ENCODE results near the gene NFKB2.

The NFKB2 gene

DNA sequence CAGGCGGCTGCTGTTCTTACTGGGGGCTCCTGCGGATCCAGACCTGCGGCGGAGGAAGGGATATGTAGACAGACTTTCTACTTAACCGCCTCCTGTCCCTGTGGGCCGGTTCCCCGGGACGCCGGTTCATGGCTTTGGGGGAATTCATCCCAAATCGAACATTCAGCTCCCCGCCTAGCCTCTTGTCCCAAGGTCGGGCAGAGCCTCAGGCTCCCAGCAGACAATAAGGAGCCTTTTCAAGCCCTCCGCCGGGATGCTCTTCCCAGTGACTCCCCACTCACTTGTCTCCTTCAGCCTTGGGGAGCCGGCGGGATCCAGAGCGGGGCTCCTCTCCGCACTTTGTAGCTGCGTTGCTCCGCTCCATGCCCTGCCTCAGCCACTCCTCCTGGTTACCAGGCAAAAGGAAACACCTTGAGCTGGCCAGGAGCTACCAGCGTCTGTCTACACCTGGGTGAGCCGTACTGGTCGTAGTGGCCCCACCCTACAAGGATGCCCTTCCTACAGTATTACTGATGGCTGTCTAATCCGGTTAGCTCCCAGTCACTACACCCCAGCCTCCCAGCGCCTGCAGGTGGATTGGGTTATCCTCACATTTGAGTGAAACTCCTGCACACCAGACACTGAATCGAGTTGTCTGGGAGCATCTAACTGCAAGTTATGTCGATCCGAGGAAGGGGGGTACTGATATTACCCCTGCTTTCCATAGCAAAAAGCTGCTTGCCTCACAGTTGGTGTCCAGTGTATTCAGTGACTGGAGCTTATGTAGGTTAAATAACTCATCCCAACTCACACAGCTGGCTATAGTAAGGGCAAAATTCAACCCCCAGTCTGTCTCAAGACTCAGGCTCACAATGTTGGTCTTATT lies 55.8 kb downstream of the NFKB2 start, which contains the start of gene C10orf95:
Gene C10orf95, minus strand, starts transcription at position 439 of the 865 bp plus-strand sequence. CDS start 450 bp downstream, outside the sequence.
- no peak for DNase-seq (ENCODE audit: low read depth)
